ENCODE results near the gene ETFDH. TPM values are rescaled to one million over a fixed set of nuclear protein-coding genes. Genes with fewer than 3 reads are reported as not detected.

ETFDH gene
- 9.4 and 13.3 TPM in 2 replicates for total RNA-seq

DNA sequence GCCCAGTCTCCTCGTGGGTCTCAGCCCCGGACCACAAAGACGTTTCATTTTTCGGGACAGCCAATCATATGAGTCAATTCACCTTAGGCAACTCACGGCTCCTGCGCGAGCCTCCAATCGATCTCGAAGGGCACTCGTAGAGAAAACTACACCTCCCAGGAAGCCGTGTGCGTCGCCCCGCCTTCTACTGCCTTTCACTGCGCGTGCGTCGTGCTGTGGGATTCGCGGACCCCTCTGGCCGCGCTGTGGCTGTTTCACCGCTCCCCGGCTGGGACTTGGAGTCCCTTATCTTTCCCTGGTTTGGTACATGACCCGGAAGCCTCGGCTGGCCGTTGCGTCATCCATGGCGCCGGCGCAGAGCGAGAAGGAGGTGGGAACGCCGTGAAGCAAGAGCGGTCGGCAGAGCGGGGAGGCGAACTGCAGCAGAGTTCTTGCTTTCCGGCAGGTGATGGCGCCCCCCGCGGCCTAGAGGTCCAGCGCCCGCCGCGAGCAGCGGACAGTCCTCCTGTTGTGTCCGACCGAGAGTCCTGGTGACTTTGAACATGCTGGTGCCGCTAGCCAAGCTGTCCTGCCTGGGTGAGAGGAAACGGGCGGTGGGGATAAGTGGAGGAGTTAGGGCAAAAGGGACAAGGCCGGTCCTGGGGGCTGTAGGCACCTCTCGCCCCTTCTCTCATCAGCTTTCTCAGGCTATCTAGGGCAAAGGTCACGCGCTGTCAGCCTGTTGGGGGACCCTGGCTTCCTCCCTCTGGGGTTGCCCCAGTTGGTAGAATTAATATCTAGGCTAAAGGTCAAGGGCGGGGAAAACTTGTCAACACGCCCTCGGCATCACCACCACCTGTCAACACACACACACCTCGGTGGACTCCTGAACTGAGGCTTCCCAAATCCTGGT is at the start of gene ETFDH:
Gene ETFDH (plus strand): TSS at position 382 of the 892 bp plus-strand sequence. CDS start 161 bp downstream, at position 543.

DNA sequence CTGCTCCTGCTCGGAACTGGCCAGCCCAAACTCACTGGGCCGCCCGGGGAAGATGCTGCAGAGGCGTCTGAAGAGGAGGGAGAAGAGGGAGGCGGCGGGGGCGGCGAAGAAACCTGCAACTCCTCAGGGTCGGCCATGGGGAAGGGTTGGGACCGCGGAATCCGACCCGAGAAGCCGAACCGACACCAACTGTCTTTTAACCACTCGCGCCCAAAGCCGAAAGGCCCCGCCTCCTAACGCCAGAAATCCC is 506 bp upstream of the ETFDH start, which contains the start of gene C4orf46:
Gene C4orf46 (minus strand): TSS at position 223 of the 250 bp plus-strand sequence. CDS start 86 bp downstream, at position 137.

DNA sequence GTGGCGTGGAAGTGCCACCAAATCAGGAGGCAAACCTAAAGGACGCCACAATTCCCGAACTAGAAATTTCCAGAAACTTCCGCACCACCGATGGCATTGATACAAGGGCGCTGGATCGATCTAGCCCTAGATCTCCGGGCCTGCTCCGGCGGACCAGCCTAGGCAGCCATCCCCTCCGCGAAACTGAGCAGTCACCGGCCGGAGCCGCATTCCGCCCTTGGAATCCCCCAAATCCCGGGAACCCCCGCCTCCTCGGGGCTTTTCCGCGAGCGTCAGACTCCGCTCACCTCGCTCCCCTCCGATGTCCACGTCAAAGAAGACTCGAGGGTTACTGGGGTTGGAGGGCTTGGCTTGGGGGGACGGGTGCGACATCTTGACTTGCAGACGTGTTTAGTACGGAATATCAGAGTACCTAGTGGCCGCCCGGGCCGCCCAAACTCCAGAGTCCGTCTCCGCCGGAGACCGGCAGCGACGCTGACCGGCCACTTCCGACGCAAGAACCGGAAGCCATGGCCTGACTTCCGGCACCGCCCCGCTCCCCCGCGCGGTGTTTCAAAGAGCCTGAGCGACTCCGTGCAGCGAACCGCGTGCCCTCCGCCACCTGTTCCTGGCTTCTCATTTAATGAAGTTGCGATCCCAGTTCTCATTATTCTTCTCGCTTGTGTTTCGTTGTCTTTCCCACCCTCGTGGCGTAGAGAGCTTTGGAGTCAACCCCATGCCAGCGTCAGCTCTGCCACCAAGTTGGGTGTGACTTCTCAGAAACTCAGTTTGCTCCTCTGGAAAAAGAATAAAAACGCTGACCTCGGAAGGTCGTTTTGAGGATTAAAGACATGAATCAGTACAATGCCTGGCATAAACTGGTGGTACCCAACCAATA is 51.1 kb downstream of the ETFDH start, which contains the start of gene PPID:
Gene PPID (minus strand): TSS at position 480 of the 877 bp plus-strand sequence. CDS start 108 bp downstream, at position 372.

Small RNA genes within 50 kb of the gene (small RNA-seq; reads per million reads assigned to genes)
- 0.23 reads per million for gene RF00012

Other genes with a start within 250 kb of the ETFDH start
- gene RXFP1, start 150.4 kb upstream of the ETFDH start, total RNA-seq: not detected in 2 replicates
- gene C4orf46, start 409 bp upstream of the ETFDH start, total RNA-seq: 5.9 and 7.1 TPM in 2 replicates
- 12.2 and 15.6 TPM in 2 replicates for gene PPID, start 51.1 kb downstream of the ETFDH start, total RNA-seq
- 15.7 and 23.1 TPM in 2 replicates for gene FNIP2, start 96.7 kb downstream of the ETFDH start, total RNA-seq

Measured in placental epithelial cell (primary cell).